G401.6 (cell line): ENCODE data around the gene ZNF768.
"Not testable (repeated sequence)": the region's sequence is repeated elsewhere in the genome, so short reads cannot be mapped to it uniquely, and the experiment has no call there.

Experiments
- FAIRE-seq: peaks from 2 replicates; lab custom pipeline; 2012; peaks lifted over from hg19 to GRCh38; lab: Jason Lieb, UNC

ZNF768 gene

DNA sequence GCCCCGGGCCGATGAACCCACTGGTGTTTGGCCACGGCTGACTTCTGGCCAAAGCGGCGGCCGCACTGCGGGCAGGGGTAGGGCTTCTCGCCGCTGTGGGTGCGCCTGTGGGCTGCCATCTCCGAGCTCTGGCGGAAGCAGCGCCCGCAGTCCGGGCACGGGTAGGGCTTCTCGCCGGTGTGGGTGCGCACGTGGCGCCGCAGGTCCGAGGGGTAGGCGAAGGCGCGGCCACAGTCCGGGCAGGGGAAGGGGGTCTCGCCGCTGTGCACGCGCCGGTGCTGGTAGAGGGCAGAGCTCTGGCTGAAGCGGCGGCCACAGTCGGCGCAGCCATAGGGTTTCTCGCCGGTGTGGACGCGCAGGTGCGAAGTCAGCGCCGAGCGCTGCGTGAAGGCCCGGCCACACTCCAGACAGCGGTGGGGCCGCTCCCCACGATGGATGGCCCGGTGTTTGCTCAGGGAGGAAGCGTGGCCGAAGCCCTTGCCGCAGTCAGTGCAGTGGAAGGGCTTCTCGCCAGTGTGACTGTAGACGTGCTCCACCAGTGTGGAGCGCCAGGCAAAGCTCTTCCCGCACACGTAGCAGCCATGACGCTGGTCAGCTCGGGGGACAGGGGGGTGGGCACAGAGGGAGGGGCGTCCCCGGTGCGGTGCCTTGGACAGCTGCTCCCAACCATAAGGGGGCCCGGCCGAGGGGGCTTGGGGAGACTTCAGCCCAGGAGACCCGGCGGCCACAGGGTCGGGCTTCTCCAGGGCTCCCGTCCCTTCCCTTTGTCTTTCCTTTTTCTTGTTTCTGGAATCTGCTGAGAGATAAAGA lies 29.2 kb upstream of the ZNF768 start:
- FAIRE-seq: no peak

- FAIRE-seq: no peak
These were observed 28.4 kb upstream of the ZNF768 start for GRCh38 chr16:30554557-30555314.

DNA sequence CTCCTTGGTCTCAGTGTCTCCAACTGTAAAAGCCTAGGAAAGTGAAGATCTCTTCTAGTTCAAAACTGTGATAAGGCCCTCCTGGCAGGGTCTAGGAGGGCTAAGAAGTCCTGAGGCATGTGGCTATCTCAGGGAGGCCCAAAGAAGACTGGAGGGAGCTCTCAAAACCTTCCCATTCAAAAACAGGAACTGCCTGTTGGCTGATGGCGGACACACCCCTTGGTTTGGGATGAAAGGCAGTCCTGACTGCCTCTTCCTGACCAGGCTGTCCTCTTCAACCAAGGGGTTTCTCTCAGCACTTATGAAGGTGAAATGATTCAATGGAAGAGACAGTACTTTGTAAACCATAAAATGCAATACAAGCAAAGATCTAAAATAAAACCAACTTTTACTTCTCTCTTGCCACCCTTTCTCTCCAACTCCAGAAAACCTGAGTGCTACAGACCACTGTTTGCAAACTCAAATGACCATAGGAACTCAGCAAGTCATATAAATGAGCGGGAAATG lies 27.1 kb upstream of the ZNF768 start:
- no peak for FAIRE-seq

DNA sequence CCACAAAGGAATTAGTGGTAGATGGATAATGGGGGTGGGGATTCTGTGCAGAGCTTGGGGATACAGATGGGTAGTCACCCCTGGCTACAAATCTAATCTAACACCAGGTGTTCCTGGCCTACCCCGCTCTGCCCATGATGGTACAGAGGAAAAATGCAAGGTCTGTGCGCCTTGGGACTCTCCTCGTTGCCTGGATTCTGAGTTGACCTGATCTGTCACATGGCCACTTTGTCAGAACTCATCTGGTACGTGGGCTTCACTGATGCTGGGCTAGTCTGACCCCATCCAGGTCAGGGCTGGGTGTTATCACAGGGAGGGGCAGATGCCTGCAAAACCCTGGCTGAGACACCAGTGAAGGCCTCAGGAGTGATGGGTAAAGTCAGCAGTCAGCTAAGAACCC lies 26.6 kb upstream of the ZNF768 start:
- FAIRE-seq: no peak

DNA sequence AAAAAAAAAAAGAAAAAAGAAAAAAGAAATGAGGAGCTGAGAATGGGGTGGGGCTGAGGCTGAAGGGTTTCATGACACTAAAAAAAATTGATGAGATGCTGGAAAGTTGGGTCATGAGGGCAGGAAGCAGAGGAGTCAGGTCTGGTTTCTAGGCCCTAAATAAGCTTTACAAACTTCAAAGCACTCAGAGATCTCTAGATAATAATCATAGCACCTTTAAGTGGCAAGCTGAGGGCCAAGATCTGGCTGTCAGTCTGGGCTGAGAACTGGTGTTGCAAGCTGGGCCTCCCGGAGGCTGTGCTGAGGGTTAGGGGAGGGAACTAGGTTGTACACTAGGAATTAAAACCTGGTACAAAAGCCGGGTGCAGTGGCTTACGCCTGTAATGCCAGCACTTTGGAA lies 25.4 kb upstream of the ZNF768 start:
- FAIRE-seq: no peak

- FAIRE-seq: no peak
These were observed 22.3 kb upstream of the ZNF768 start for GRCh38 chr16:30548416-30549253.

DNA sequence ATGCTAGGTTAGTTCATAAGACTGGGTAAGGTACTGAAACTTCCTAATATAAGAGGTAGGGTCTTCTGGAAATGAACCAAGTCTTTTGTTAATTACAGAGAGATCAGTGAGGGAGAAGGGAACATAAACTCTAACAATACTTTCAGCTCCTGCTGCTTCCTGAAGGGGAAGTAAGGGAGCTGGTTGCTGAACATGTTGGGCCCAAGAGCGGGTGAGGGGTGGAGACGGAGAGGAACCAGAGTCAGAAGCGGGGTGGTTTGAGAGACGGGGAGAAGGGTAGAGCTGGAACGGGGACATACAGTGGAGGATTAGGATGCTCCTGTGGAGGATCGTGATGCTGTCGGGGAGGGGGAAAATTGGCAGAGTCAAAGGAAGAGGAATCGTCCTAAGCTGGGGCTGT lies 19.7 kb upstream of the ZNF768 start:
- FAIRE-seq: no peak

GRCh38 chr16:30543067-30543466 lies 16.7 kb upstream of the ZNF768 start:
- FAIRE-seq: no peak

GRCh38 chr16:30541502-30542329 lies 15.3 kb upstream of the ZNF768 start:
- no peak for FAIRE-seq

DNA sequence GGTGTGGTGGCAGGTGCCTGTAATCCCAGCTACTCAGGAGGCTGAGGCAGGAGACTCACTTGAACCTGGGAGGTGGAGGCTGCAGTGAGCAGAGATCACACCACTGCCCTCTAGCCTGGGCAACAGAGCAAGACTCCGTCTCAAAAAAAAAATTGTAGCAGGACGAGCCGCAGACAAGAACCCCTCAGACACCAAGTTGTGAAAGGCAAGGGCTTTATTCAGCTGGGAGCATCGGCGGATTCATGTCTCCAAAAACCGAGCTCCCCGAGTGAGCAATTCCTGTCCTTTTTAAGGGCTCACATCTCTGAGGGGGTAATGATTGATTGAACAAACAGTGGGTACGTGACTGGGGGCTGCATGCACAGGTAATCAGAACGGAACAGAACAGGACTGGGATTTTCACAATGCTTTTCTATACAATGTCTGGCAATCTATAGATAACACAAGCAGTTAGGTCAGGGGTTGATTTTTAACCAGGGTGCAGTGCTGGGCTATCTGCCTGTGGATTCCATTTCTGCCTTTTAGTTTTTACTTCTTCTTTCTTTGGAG lies 14.6 kb upstream of the ZNF768 start:
- FAIRE-seq: not testable (repeated sequence)

DNA sequence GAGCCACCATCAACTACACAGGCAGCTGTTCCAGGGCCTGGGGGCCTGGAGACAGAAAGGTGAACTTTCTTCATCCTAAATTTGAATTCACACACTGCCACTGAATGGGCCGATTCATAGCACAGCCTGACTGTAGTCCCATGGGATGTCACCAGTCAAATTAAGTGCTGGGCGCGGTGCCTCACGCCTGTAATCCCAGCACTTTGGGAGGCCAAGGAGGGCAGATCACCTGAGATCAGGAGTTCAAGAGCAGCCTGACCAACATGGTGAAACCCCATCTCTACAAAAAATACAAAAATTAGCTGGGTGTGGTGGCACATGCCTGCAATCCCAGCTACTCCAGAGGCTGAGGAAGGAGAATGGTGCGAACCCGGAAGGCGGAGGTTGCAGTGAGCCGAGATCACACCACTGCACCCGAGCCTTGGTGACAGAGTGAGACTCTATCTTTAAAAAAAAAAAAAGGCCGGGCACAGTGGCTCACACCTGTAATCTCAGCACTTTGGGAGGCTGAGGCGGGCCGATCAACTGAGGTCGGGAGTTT lies 13.7 kb upstream of the ZNF768 start:
- not testable (repeated sequence) for FAIRE-seq

DNA sequence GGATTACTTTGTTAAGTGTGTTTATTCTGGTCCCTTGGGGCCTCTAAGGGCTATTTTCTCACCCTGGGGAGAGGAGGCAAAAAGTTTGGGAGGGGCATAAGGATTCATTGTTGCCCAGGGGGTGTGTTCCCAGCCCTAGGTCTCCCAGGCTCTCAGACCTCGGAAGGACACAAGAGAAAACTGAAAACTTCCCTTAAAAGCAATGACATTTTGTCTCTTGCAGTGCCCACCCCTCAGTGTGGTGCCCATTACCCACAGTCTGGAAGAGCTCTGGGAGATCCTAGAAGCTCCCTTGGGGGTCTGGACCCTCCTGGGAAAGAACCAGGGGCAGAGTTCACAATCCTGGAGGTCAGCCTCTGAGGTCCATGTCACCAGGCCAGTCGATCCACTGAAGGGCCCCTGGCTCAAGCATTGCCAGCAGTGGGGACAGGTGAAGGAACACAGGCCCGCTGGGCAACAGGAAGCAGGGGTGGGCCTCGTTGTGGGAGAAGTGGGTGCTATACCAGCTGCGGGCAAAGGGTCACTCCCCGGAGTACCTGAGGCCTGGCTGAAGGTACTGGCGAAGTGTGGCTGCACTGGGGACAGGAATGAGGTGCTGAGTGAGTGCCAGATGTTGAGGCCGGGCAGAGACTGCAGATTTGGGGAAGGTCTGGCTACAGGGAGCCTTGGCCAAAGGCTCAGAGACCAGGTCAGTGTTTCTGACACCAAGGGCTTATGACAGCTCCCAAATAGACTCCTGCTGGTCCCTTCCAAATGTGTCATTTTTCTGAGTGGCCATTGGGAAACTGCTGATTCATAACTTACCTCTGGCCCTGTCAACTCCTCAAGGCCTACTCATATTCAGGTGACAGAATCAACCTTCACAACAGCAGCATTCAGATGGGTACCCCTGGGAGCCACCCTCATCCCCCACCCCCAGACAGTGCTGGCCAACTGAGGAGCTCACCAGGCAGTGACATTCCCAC lies 12.9 kb upstream of the ZNF768 start:
- FAIRE-seq: no peak

GRCh38 chr16:30536391-30537024 lies 10.1 kb upstream of the ZNF768 start:
- not testable (repeated sequence) for FAIRE-seq

- FAIRE-seq: no peak
These were observed 9.4 kb upstream of the ZNF768 start for GRCh38 chr16:30535777-30536190.

DNA sequence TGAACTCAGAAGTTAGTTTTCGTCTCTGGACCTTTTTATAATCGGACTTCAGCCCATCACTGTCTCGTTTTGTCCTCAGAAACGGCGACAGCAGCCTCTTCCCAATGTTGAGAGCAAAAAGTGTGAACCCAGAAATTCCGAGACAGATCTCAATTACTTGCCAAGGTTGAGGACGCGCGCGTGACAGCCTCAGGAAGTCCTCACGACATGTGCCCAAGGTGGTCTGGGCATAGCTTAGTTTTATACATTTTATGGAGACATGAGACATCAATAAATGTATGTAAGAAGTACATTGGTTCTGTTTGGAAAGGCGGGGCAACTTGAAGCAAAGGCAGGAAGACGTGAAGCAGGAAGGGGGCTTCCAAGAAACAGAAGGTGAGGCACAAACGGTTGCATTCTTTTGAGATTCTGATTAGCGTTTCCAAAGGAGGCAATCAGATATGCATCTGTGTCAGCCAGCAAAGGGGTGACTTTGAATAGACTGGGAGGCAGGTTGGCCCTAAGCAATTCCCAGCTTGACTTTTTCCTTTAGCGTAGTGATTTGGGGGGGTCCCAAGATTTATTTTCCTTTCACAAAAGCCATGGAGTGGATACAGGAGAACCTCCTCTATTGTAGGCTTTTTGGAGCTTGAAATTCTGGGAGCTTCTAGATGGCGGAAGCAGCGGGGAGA lies 8.9 kb upstream of the ZNF768 start:
- FAIRE-seq: no peak

- no peak for FAIRE-seq
These were observed 8.2 kb upstream of the ZNF768 start, which contains the start of gene ZNF747 for GRCh38 chr16:30534368-30535105. ZNF747 (minus strand) TSS chr16:30534858; CDS start chr16:30534679, 179 bp downstream.

GRCh38 chr16:30533748-30534367 lies 7.5 kb upstream of the ZNF768 start:
- no peak for FAIRE-seq
